ENCODE results near the gene COX6A1. TPM values are rescaled to one million over a fixed set of nuclear protein-coding genes. Genes with fewer than 3 reads are reported as not detected.
A peak's percentile ranks its signal among the peaks of the same experiment; 100 is the strongest.

Gene COX6A1
- polyA plus RNA-seq, 1 experiment: 414 TPM

DNA sequence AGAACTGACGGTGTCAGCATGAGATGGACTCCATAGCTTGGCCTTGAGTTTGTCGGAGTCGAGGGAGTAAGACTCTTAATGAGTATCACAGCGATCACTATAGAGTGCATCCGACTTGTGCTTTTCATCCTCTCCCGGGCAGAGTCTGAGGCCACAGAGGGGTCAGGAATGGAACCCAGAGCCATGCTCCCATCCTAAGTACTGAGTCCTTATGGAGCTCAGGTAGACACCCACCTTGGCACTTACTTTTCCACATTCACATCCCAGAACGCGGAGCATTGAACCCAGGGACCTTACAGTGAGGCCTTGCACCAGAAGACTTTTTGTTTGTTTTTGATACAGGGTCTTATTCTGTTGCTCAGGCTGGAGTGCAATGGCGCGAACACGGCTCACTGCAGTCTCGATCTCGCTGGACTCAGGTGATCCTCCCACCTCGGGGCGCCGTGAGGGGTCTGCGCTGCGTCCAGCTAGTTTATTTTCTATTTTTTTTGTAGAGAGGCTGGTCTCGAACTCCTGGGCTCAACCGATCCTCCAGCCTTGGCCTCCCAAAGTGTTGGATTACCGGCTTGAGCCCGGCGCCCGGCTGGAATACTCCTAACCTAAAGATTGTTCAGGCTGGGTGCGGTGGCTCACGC is 32.4 kb downstream of the COX6A1 start:
- TF ChIP-seq CTCF (IDR thresholded peaks at IDR 0.05; ENCODE audit: low read depth, low read length): no peak
- ChIA-PET POLR2A (interaction anchor here (0.7 kb wide), 2 partner anchors 26 to 75 kb away, joined by 3 read pairs; partner anchors contain the start of gene DYNLL1), CTCF (interaction anchor here (0.5 to 1.9 kb wide), 15 partner anchors 9 to 269 kb away, joined by 3 to 11 read pairs (median 5); partner anchors contain the start of gene SIRT4)
- DNase-seq (ENCODE audit: low read depth, low spot score): no peak
- Histone ChIP-seq H3K9me3 (ENCODE audit: control insufficient read depth, insufficient read depth, low read length) (no peaks in the 10 kb centered on the region; the same call in 1 of the 2 replicates), H3K4me3 (ENCODE audit: low read depth, low read length) (peak overlapping the region; percentile 93), H3K27ac (ENCODE audit: low read depth, low read length) (peak overlapping the region; percentile 11), H3K27me3 (ENCODE audit: control insufficient read depth, insufficient read depth, low read length) (no peaks in the 10 kb centered on the region)

- H3K9me3 ChIP-seq (ENCODE audit: control insufficient read depth, insufficient read depth, low read length): no peaks in the 10 kb centered on the region; the same call in 1 of the 2 replicates
- no peak overlapping the region for H3K4me3 ChIP-seq (ENCODE audit: low read depth, low read length)
- no peaks in the 10 kb centered on the region for H3K27me3 ChIP-seq (ENCODE audit: control insufficient read depth, insufficient read depth, low read length)
- ChIA-PET POLR2A (interaction anchor here (0.5 kb wide), 1 partner anchor 25 kb away, joined by 4 read pairs; no protein-coding TSS in a partner anchor), CTCF (no interaction called here)
- H3K27ac ChIP-seq (ENCODE audit: low read depth, low read length): no peak overlapping the region
- TF ChIP-seq CTCF (IDR thresholded peaks at IDR 0.05; ENCODE audit: low read depth, low read length): no peak
- no peak for DNase-seq (ENCODE audit: low read depth, low spot score)
Observed at GRCh38 chr12:120472521-120472920, 34.6 kb downstream of the COX6A1 start.

GRCh38 chr12:120473807-120474615 is 36.1 kb downstream of the COX6A1 start:
- TF ChIP-seq CTCF (IDR thresholded peaks at IDR 0.05; ENCODE audit: low read depth, low read length): no peak
- CTCF ChIA-PET: interaction anchor here (1.1 kb wide), 1 partner anchor 7 kb away, joined by 3 read pairs; no protein-coding TSS in a partner anchor
- no peak overlapping the region for H3K27ac ChIP-seq (ENCODE audit: low read depth, low read length)
- no peaks in the 10 kb centered on the region for H3K27me3 ChIP-seq (ENCODE audit: control insufficient read depth, insufficient read depth, low read length)
- no peak for DNase-seq (ENCODE audit: low read depth, low spot score)
- POLR2A ChIA-PET: interaction anchor here (1.1 kb wide), 1 partner anchor 65 kb away, joined by 3 read pairs; no protein-coding TSS in a partner anchor
- no peaks in the 10 kb centered on the region; the same call in 1 of the 2 replicates for H3K9me3 ChIP-seq (ENCODE audit: control insufficient read depth, insufficient read depth, low read length)
- H3K4me3 ChIP-seq (ENCODE audit: low read depth, low read length): no peak overlapping the region

DNA sequence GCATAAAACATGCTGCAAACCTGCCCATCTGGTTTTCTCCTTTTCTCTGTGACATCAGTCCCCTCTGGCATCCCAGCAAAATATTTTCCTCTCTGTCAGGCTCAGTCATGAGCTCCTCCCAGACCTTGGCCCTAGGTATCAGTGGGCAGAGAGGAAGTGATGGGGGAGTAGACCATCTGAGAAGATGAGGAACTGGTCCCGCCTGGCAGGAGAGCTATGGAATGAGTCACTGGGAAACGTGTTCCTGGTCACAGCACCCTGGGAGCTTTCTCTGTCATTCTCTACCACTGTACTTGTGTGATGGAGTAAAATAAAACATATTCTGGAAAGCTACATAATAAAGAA is 36.7 kb downstream of the COX6A1 start:
- ChIA-PET POLR2A (interaction anchor here (1.1 kb wide), 1 partner anchor 65 kb away, joined by 3 read pairs; no protein-coding TSS in a partner anchor), CTCF (interaction anchor here (1.1 to 1.3 kb wide), 2 partner anchors 8 to 11 kb away, joined by 3 read pairs; no protein-coding TSS in a partner anchor)
- TF ChIP-seq CTCF (IDR thresholded peaks at IDR 0.05; ENCODE audit: low read depth, low read length): no peak
- Histone ChIP-seq H3K27ac (ENCODE audit: low read depth, low read length) (no peak overlapping the region), H3K27me3 (ENCODE audit: control insufficient read depth, insufficient read depth, low read length) (no peaks in the 10 kb centered on the region), H3K4me3 (ENCODE audit: low read depth, low read length) (no peak overlapping the region), H3K9me3 (ENCODE audit: control insufficient read depth, insufficient read depth, low read length) (no peaks in the 10 kb centered on the region)
- no peak for DNase-seq (ENCODE audit: low read depth, low spot score)
